Measurements from ENCODE around the gene LYRM7.
"Not testable (repeated sequence)": the region's sequence is repeated elsewhere in the genome, so short reads cannot be mapped to it uniquely, and the experiment has no call there.

The LYRM7 gene

DNA sequence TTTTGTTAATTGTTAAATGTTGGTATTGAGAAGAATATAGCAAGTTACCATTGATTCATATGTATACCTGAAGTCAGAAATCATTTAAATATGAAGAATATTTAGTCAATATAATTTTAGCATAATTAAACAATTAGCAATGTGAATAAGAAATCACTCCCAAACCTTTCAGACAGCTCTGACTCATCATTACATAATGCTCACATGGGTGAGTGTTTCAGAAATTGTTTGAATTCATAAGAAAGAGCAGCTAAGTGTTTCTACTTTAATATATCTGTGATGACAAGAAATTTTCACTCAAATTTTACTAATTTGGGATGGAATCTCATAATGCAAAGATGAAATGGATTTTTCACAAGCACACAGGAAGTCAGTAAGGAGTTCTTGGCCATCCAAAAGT, 51.1 kb downstream of the LYRM7 start:
- DNase-seq = peak; percentile 35

DNA sequence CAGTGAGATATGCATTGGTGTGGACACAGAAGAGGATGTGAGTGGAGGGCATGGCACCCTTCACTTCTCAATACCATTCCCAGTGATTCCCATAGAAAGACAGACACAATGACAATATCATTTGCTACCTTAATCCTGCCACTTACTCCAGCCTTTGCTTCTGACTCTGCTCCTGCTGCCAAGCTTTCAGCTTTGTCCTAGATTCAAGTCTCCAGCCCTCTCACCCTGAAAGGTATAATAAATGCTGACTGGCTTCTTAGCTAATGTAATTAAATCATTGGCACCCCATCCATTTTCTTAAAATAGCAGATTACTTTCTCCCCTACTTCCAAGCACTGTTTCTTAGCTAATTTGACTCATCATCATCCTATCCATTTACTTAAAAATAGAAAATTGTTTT, 52.0 kb downstream of the LYRM7 start:
- no peak for DNase-seq

DNA sequence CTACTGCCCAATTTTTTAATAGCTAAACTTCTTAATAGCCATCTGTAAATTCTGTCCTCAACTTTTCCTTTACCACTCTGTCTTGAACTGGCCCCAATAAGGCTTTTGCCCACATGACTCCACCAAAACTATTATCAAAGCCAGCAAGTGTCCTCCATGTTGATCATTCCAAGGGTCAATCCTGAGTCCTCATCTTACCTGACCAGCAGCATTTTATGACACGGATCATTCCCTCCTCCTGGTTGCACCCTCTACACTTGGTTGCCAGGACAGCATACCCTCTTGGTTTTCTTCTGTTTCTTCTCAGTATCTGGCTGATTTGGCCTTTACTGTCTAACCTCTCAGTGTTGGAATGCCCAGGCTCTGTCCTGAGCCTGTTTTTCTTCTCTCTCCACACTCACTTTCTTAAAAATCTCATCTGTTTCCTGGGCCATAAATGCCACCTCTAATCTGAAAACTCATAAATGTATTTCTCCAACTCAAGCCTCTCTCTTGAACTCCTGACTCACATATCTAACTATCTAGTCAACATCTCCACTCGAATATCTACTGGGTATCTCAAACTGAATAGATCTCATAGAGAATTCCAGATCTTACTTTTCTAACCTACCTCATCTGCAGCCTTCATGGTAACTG, 53.1 kb downstream of the LYRM7 start:
- DNase-seq = no peak

DNA sequence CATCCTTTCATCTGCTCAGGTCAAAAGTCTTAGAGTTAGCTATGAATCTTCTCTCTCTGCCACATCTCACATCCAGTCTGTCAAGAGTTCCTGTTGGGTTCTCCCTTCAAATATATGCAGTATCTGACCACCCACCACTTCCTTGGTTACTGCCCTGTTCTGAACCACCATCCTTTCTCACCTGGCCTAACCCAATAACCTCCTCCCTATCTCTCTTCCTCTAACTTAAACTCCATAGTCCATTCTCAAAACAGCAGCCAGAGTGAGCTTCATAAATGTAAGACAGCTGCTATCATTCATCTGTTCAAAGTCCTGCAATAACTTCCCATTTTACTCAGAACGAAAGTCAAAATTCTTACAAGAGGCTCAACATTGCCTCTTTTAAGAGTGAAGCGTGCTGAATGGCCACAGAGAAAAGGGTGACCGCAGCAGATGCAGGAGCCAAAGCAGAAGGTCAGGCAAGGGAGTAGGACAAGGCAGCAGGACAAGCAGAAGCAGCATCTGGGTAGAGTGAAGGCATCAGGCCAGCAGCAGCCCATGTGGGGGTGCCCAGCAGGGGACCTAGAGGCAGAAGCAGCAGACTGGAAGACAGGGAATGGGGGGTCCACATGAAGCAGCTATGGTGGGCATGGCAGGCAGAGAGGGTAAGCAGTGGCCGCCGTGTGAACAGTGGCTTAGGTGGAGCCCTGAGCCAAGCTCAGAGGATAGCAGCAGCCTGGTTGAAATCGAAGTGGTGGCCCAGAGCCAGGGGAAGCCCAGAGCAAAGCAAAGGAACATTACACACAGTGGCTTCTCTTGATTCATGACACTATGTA, 53.9 kb downstream of the LYRM7 start:
- DNase-seq = no peak

DNA sequence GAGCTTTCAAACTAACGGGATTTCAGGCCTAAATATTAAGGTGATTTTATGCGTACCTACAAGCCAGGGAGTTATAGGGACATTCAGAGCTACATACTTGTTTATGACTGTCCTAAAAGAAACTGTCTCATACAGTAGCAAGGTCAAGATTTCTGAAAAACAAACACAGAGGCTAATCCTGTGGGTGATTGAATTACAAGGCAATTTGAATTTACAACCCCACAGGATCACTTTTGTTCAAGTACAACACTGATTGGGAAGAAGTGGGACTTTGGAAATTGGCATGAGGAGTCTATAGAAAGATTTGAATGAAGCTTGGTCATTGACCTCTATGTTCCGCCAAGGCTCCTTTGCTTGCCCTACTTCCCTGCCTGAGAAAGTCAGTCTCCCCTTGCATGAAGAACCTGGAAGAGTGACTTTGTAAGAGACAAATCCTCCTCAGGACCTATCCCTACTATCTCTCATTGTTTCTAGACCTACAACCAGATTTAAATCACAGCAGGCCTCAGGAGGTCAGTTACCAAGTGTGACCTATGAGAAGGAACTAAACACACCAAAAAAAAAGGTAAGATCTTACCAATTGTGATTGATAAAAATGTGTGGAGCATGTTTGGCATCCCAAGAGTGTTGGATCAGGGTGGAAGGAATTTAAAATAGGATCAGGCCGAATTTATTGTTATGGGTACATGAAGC, 54.7 kb downstream of the LYRM7 start:
- no peak for DNase-seq

DNA sequence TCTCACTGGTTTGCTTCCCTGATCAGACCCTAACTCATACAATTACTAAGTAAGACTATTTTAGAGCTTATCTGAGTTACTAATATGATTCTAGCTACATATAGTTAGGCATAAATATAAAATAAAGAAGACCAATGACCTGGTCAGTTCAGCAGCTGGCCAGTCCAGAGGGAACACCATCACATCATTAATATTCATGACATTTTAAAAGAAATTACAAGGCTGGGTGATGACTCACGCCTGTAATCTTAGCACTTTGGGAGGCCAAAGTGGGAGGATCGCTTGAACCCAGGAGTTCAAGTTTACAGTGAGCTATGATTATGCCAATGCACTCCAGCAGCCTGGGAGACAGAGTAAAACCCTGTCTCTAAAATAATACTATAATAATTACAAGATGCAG, 56.2 kb downstream of the LYRM7 start:
- DNase-seq = no peak

DNA sequence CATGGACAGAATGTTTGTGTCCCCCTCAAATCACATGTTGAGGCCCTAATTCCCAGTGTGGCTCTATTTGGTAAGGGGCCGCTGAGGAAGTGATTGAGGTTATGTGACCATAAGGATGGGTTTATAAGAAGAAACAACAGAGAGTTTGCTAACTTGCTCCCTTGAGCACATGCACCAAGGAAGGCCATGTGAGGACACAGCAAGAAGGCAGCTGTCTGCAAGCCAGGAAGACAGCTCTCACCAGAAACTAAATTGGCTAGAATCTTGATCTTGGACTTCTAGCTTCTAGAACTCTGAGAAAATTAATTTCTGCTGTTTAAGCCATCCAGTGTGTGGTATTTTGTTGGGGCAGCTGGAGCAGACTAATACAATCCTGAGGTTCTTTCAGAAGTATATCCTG, 57.9 kb downstream of the LYRM7 start:
- DNase-seq = no peak

DNA sequence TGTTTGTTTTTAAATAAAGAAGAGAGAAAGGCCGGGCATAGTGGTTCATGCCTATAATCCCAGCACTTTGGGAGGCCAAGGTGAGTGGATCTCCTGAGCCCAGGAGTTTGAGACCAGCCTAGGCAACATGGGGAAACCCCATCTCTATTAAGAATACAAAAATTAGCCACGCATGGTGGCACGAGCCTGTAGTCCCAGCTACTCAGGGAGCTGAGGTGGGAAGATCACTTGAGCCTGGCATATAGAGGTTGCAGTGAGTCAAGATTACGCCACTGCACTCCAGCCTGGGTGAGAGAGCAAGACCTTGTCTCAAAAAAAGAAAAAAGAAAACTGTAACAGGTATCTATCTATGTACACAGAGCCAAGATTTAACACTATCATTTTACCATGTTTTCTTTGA, 58.9 kb downstream of the LYRM7 start:
- no peak for DNase-seq

DNA sequence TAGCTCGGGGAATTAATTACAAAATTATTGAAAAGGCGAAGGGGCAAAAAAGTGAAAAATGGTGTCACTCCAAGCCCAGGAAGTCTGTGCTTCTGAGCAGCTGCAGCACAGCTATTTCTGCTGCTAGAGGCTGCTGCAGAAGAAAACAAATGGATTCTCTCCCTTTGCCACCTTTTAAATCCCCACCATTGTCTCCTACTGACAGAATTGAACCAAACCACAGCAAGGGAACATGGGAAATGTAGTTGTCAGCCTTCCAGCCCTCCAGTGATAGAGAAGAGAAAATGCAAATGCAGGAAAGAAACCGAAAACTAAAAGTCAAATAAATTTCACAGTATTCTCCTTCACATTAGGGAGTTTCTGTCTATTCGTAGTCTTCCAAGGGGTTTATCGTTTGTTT, 59.7 kb downstream of the LYRM7 start:
- DNase-seq = no peak

DNA sequence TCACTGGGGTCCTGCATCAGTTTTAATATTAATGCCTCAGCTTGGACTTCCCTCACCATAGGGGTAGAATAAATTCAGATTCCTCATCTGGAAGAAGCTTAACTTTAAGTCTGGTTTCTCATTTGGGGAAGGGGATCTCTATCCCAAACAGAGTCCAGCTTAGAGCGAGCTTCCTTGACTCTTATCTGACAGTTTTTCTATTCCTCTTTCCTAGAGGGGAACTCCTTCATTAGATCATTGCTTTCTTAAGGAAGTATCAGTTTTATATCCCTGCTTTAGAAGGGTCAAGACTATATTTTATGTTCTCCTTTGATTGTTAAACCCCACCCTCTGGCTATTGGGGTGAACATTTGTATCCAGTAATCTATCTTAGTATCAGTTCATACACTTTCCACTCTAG, 68.9 kb downstream of the LYRM7 start:
- no peak for DNase-seq

DNA sequence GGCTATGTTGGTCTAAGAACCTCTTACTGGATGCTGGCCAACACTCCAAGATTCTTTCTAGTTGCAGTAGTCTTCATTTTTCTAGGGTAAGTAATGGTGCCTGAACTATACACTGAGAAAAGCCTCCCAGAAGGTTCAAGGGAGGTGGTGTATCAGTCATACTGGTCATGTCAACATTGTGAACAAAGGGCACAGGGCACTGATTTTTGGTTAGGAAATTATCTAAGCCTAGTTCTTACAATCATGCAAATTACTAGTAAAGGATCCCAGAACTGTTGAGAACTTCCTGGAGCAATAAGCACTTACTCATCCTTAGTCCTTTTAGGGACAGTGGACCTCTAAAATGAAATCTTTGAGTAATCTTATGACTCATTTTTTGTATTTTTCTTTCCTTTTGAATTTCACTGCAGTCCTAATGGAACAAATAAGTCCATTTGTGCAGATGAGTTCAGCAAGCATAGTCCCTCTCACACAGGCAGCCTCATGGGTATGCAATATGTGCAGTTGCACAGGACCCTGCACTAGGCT, 72.0 kb downstream of the LYRM7 start:
- DNase-seq = peak; percentile 88

DNA sequence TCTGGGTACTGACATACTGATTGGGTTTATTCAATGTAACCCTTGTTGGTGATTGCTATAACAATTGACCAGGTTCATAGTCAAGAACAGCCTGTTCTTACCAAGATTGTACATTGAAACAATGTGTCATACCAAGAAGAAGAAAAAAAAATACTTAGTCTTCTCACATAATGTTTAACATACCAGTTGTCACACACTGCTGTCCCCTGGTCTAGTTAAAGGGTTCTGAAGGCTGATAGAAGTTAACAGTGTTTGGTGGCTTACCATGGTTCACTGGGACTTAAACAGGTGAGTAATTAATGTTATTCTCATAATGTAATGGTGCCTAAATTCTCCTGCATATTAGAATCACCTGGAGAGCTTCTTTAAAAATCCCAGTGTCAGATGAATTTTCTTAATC, 74.6 kb downstream of the LYRM7 start:
- no peak for DNase-seq

DNA sequence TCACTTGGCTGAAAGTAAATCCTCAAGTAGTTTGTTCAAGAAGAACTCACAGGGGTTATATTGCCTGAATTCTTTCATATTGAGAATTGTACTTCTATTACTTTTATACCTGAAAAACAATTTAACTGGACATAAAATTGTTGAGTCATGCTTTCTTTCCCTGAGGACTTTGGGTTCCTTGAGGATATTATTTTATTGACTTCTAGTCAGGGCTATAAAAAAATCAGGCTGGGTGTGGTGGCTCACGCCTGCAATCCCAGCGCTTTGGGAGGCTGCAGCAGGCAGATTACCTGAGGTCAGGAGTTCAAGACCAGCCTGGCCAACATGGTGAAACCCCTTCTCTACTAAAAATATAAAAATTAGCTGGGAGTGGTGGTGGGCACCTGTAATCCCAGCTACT, 75.2 kb downstream of the LYRM7 start:
- DNase-seq = no peak

DNA sequence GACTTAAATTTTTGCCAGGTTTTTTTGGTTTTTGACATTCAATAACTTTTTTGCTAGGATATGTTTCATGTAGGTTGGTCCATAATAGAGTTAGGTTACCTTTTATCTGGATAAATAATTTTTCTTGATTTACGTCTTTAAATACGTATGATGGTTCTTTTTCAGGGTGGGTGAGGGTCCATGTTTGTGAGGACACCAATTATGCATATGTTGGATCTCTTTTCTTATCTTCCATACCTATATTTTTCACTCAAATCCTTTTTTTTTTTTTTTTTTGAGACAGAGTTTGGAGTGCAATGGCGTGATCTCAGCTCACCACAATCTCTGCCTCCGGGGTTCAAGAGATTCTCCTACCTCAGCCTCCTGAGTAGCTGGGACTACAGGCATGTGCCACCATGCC, 75.8 kb downstream of the LYRM7 start:
- no peak for DNase-seq

DNA sequence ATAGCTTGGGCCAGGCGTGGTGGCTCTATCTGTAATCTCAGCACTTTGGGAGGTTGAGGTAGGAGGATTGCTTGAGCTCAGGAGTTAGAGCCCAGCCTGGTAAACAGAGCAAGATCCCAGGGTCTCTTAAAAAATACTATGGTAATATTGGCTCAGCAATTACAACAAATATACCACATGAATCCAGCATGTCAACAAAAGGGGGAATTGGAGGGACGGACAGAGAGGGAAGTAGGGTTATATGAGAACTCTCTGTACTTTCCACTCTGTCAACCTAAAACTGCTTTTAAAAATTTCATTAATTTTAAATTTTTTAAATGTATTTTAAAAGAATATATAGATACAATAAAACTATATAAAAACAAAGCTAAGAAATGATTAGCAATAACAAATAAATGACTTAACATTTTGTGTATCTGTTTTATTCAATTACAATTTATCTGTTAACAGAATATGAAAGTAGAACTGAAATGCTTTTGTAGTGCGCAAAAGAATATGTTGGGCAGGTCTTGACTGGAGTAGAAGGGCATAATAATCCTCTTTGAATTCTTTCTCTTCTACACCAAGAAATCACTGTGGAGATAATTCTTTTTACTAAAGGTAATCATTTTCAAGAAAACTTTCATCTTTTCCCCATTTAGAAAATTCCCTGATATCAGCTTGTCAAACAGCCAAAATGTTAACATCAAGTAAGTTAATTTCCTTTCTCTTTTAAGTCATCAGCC, 80.2 kb downstream of the LYRM7 start:
- DNase-seq = no peak

DNA sequence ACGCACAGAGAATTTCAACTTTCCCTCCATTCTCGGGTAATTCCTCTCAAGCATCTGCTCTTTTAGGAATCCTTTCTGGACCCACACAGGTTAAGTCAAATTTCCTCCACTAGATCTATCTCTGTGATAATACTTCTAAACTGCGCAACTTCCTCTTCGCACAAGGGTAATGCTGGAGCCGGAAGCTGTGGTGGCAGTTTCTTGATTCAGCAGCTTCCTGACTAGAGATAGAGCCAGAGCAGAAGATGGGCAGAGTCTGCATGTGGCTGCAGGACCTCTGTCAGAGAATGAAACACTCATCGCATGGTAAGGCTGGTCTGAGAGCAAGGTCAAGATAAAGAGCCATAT, 82.1 kb downstream of the LYRM7 start:
- no peak for DNase-seq

DNA sequence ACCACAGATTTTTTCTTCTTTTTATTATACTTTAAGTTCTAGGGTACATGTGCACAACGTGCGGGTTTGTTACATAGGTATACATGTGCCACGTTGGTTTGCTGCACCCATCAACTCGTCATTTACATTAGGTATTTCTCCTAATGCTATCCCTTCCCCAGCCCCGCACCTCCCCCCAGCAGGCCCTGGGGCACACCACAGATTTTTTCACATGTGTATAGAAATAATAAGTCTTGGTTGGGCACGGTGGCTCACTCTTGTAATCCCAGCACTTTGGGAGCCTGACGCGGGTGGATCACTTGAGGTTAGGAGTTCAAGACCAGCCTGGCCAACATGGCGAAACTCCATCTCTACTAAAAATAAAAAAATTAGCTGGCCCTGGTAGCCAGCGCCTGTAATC, 83.3 kb downstream of the LYRM7 start:
- not testable (repeated sequence) for DNase-seq

DNA sequence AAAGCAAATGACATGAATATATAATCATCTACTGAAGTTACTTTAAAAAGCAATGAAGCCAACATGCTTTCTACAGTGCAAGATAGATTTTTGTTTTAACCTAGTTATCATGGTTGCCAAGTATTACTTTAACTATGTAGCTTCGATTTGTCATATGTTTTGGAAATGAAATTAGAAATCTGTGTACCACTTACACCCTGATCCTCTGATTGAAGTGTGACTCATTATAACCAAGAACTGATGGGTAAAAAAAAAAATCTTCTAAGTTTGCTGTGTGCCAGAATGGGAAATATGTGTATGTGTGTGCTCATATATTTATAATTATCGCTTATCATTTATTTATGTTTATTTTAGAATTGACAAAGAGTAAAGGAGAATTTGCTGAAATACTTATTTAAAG, 84.0 kb downstream of the LYRM7 start:
- DNase-seq = no peak
